Measurements from ENCODE around the gene EXTL1. TPM values are rescaled to one million over a fixed set of nuclear protein-coding genes. Genes with fewer than 3 reads are reported as not detected.

EXTL1 gene
- total and polyA plus RNA-seq, 10 of the 15 experiments (the other 5 are each of a cell fraction or from before 2014, with no cell fraction given) = not detected

DNA sequence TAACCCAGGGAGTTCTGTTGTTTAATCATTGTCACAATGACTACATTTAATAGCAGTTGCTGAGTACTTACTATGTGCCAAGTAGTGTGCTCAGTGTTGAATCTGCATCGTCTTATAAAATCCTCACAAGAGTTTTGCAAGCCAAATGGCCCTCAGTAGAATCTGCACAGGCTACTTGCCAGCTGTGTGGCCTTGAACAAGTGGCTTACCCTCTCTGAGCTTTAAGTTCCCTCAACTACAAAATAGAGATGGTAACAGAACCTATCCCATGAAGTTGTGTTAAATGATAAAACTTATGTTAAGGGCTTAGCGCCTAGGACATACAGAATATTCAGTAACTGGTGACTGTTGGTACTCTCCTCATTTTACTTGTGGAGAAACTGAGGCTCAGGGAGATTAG, 33.5 kb downstream of the EXTL1 start (continued):
- TF ChIP-seq CBX5 (IDR thresholded peaks at IDR 0.05; ENCODE audit: low read depth) = no peak
- TF ChIP-seq, protein P1, sequence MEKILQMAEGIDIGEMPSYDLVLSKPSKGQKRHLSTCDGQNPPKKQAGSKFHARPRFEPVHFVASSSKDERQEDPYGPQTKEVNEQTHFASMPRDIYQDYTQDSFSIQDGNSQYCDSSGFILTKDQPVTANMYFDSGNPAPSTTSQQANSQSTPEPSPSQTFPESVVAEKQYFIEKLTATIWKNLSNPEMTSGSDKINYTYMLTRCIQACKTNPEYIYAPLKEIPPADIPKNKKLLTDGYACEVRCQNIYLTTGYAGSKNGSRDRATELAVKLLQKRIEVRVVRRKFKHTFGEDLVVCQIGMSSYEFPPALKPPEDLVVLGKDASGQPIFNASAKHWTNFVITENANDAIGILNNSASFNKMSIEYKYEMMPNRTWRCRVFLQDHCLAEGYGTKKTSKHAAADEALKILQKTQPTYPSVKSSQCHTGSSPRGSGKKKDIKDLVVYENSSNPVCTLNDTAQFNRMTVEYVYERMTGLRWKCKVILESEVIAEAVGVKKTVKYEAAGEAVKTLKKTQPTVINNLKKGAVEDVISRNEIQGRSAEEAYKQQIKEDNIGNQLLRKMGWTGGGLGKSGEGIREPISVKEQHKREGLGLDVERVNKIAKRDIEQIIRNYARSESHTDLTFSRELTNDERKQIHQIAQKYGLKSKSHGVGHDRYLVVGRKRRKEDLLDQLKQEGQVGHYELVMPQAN (conservative IDR thresholded peaks at IDR 0.05) = no peak
- TF ChIP-seq TCF3 (IDR thresholded peaks at IDR 0.05; ENCODE audit: borderline replicate concordance, insufficient read depth, low read depth, low read length) = no peak

DNA sequence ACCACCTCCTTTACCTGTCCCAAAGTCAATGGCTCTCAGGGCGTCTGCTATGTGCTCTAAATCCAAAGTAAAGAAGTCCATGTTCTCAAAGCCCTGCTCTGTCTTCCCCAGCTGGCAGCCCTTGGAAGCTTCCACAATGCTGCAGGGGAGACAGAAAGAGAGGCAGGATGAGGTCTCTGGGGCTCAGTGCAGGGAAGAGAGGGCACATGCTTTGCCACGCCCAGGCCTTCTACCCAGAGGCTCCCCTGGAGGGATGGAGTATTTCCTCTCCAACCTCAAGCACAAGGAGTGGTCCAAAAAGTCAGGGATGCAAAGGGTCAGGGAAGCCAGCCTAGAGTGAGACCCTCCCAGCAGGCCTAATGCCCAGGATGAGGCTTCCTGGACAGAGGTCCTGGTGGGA, 35.6 kb downstream of the EXTL1 start:
- Histone ChIP-seq H2AFZ (ENCODE audit: control insufficient read depth, low read depth, low read length) (no peak overlapping the region), H3K27ac (ENCODE audit: control insufficient read depth, insufficient read depth) (no peak overlapping the region), H3K4me3 (no peak overlapping the region), H3K4me1 (ENCODE audit: control insufficient read depth, insufficient read depth, low read length) (no peaks in the 10 kb centered on the region), H3K79me2 (ENCODE audit: control insufficient read depth, insufficient read depth, low read length) (no peaks in the 10 kb centered on the region), H4K20me1 (ENCODE audit: control insufficient read depth, insufficient read depth) (no peaks in the 10 kb centered on the region), H3K9me3 (replicated peaks; ENCODE audit: control insufficient read depth, insufficient read depth, low read length) (no peaks in the 10 kb centered on the region), H3K4me2 (ENCODE audit: control insufficient read depth, insufficient read depth) (no peak overlapping the region), H3K9ac (ENCODE audit: control insufficient read depth, insufficient read depth, low read length) (no peak overlapping the region), H3K36me3 (ENCODE audit: control insufficient read depth in 2 of 2, insufficient read depth in 2 of 2, low read length in 1 of 2) (no peaks in the 10 kb centered on the region), H3K27me3 (replicated peaks in 1 of 2; ENCODE audit: control insufficient read depth in 2 of 2, insufficient read depth in 2 of 2, low read length in 1 of 2) (peaks cover 2 to 5% of the 10 kb centered on the region in 2 experiments; a peak in 3 of 4 replicates)
- CTCF ChIA-PET = no interaction called here
- no peak for FAIRE-seq
- POLR2A ChIA-PET = no interaction called here
- SMC1A ChIA-PET (ENCODE audit: uncharacterized antibody, unreplicated experiment) = no interaction called here
- intact Hi-C loops (cut with micrococcal nuclease; ENCODE audit: unreplicated experiment) = no loop called here
- in situ Hi-C loops (cut with MboI) = no loop called here
- RAD21 ChIA-PET (ENCODE audit: unreplicated experiment) = no interaction called here
- no peak for ATAC-seq
- 0% methylated on average over 2 of the region's 2 CpGs for WGBS (ENCODE audit: insufficient coverage, insufficient replicate concordance, low lambda C conversion rate, missing lambda C conversion rate)
- no TSS peak for BruUV-seq (replicated peaks)
- no peak for DNase-seq (ENCODE audit: low read depth, low spot score)
- TF ChIP-seq NR2F1 (conservative IDR thresholded peaks at IDR 0.05) (no peak), CBX5 (IDR thresholded peaks at IDR 0.05; ENCODE audit: low read depth) (no peak), RELA (IDR thresholded peaks at IDR 0.05; ENCODE audit: borderline replicate concordance, partially characterized antibody) (no peak), ZNF274 (IDR thresholded peaks at IDR 0.05; ENCODE audit: insufficient read depth, insufficient read length) (no peak), NRF1 (conservative IDR thresholded peaks at IDR 0.05; ENCODE audit: low read depth, low read length) (no peak), TCF7 (IDR thresholded peaks at IDR 0.05; ENCODE audit: borderline replicate concordance) (no peak), ZNF24 (IDR thresholded peaks at IDR 0.05) (no peak), STAT3 (IDR thresholded peaks at IDR 0.05; ENCODE audit: low read depth, low read length) (no peak), DPF2 (IDR thresholded peaks at IDR 0.05) (no peak), ZZZ3 (IDR thresholded peaks at IDR 0.05; ENCODE audit: control insufficient read depth, insufficient read length, low read depth) (no peak), ZNF384 (IDR thresholded peaks at IDR 0.05; ENCODE audit: borderline replicate concordance, low read depth, low read length) (no peak), KAT2A (conservative IDR thresholded peaks at IDR 0.05; ENCODE audit: control insufficient read depth, low read depth, low read length) (no peak), MYB (IDR thresholded peaks at IDR 0.05; ENCODE audit: borderline replicate concordance, low read depth, low read length) (no peak)
- TF ChIP-seq, protein P2, sequence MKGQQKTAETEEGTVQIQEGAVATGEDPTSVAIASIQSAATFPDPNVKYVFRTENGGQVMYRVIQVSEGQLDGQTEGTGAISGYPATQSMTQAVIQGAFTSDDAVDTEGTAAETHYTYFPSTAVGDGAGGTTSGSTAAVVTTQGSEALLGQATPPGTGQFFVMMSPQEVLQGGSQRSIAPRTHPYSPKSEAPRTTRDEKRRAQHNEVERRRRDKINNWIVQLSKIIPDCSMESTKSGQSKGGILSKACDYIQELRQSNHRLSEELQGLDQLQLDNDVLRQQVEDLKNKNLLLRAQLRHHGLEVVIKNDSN (IDR thresholded peaks at IDR 0.05; ENCODE audit: borderline replicate concordance, extremely low read length, insufficient read depth, low read depth, low read length) = no peak
- TF ChIP-seq, protein P3, sequence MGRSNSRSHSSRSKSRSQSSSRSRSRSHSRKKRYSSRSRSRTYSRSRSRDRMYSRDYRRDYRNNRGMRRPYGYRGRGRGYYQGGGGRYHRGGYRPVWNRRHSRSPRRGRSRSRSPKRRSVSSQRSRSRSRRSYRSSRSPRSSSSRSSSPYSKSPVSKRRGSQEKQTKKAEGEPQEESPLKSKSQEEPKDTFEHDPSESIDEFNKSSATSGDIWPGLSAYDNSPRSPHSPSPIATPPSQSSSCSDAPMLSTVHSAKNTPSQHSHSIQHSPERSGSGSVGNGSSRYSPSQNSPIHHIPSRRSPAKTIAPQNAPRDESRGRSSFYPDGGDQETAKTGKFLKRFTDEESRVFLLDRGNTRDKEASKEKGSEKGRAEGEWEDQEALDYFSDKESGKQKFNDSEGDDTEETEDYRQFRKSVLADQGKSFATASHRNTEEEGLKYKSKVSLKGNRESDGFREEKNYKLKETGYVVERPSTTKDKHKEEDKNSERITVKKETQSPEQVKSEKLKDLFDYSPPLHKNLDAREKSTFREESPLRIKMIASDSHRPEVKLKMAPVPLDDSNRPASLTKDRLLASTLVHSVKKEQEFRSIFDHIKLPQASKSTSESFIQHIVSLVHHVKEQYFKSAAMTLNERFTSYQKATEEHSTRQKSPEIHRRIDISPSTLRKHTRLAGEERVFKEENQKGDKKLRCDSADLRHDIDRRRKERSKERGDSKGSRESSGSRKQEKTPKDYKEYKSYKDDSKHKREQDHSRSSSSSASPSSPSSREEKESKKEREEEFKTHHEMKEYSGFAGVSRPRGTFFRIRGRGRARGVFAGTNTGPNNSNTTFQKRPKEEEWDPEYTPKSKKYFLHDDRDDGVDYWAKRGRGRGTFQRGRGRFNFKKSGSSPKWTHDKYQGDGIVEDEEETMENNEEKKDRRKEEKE (IDR thresholded peaks at IDR 0.05) = no peak
- TF ChIP-seq, protein P4, sequence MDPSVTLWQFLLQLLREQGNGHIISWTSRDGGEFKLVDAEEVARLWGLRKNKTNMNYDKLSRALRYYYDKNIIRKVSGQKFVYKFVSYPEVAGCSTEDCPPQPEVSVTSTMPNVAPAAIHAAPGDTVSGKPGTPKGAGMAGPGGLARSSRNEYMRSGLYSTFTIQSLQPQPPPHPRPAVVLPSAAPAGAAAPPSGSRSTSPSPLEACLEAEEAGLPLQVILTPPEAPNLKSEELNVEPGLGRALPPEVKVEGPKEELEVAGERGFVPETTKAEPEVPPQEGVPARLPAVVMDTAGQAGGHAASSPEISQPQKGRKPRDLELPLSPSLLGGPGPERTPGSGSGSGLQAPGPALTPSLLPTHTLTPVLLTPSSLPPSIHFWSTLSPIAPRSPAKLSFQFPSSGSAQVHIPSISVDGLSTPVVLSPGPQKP (IDR thresholded peaks at IDR 0.05; ENCODE audit: low read depth, low read length) = no peak

Data from GM12878 (cell line).